GM12878 (cell line): Measurements from ENCODE around the gene FADS1.

ENCODE experiments used
- CTCF ChIP-seq, 3 experiments: IDR thresholded peaks in 2 of 3; conservative IDR thresholded peaks in 1 of 3; 2 replicates each; pipeline ENCODE4 v1.5.1; 2011; ENCODE audit warnings: low read depth in 3 of 3, low read length in 3 of 3, mild to moderate bottlenecking in 3 of 3, control low read depth in 2 of 3, moderate library complexity in 2 of 3, inconsistent platforms in 1 of 3, mixed read lengths in 1 of 3; ENCODE audit not compliant: control insufficient read depth in 2 of 3, insufficient read depth in 1 of 3; ENCODE audit errors: extremely low read depth in 1 of 3
- EP300 ChIP-seq, 2 experiments: fragments of 150-350 bp in 1 of 2; IDR thresholded peaks; 2 replicates each; pipeline ENCODE4 v1.6.1; 2011 to 2012; ENCODE audit warnings: low read depth in 2 of 2, low read length in 2 of 2, borderline replicate concordance in 1 of 2, improper control_type of control experiment in 1 of 2, inconsistent platforms in 1 of 2; ENCODE audit not compliant: control insufficient read depth in 1 of 2

- no peak for TF ChIP-seq EP300 (IDR thresholded peaks at IDR 0.05; ENCODE audit: borderline replicate concordance in 1 of 2, control insufficient read depth in 1 of 2, low read depth in 2 of 2, low read length in 2 of 2)
- TF ChIP-seq CTCF (IDR thresholded peaks at IDR 0.05 in 2 of 3, conservative IDR thresholded peaks at IDR 0.05 in 1 of 3; ENCODE audit: control insufficient read depth in 2 of 3, extremely low read depth in 1 of 3, insufficient read depth in 1 of 3, low read depth in 3 of 3, low read length in 3 of 3): no peak
Measured at GRCh38 chr11:61752925-61753521, 63.8 kb downstream of the FADS1 start.
